Fibroblast of lung (primary cell): ENCODE results near the gene CLEC1B. TPM values are rescaled to one million over a fixed set of nuclear protein-coding genes. Genes with fewer than 3 reads are reported as not detected.

ENCODE experiments used
- DNase-seq, 2 donors: peaks; one replicate each; pipeline versions ENCODE4 v3.0.0 to v3.0.0-alpha.2; 2010; ENCODE audit warnings: low read depth in 2 of 2
- H2AFZ ChIP-seq: 2 replicates; pipeline ENCODE4 v1.5.1; 2012; ENCODE audit warnings: low read length, control low read depth, inconsistent platforms
- H3K27ac ChIP-seq: 2 replicates; pipeline ENCODE4 v1.5.1; 2011; ENCODE audit warnings: low read length, control low read depth; ENCODE audit not compliant: insufficient read depth
- H3K27me3 ChIP-seq: 2 replicates; pipeline ENCODE4 v1.5.1; 2011; ENCODE audit warnings: mild to moderate bottlenecking, low read length; ENCODE audit not compliant: control insufficient read depth, insufficient read depth
- H3K36me3 ChIP-seq: 2 replicates; pipeline ENCODE4 v1.5.1; 2011; ENCODE audit warnings: low read length; ENCODE audit not compliant: control insufficient read depth, insufficient read depth
- H3K4me1 ChIP-seq: 2 replicates; pipeline ENCODE4 v1.5.1; 2011; ENCODE audit warnings: low read length; ENCODE audit not compliant: control insufficient read depth, insufficient read depth; ENCODE audit errors: extremely low read depth
- H3K4me2 ChIP-seq: 2 replicates; pipeline ENCODE4 v1.5.1; 2011; ENCODE audit warnings: low read length, control low read depth; ENCODE audit not compliant: insufficient read depth; ENCODE audit errors: extremely low read depth
- H3K4me3 ChIP-seq, 4 experiments: fragments of 200-600 bp in 1 of 4; sonication (generic) in 1 of 4; replicated peaks in 1 of 4; 2 replicates each; pipeline ENCODE4 v1.5.1; 2011 to 2016; ENCODE audit warnings: low read length in 4 of 4, low read depth in 3 of 4, mild to moderate bottlenecking in 3 of 4, control low read depth in 2 of 4, inconsistent platforms in 1 of 4, mixed read lengths in 1 of 4; ENCODE audit not compliant: insufficient read depth in 1 of 4; ENCODE audit errors: control extremely low read depth in 1 of 4
- H3K79me2 ChIP-seq: 2 replicates; pipeline ENCODE4 v1.5.1; 2012; ENCODE audit warnings: mild to moderate bottlenecking, low read length, inconsistent platforms; ENCODE audit not compliant: control insufficient read depth, insufficient read depth
- H3K9ac ChIP-seq: 2 replicates; pipeline ENCODE4 v1.5.1; 2011; ENCODE audit warnings: mild to moderate bottlenecking, low read length, control low read depth; ENCODE audit not compliant: insufficient read depth
- H3K9me3 ChIP-seq: 2 replicates; pipeline ENCODE4 v1.5.1; 2012; ENCODE audit warnings: low read depth, low read length; ENCODE audit not compliant: control insufficient read depth, insufficient read depth
- H4K20me1 ChIP-seq: 2 replicates; pipeline ENCODE4 v1.5.1; 2011; ENCODE audit warnings: low read length; ENCODE audit not compliant: control insufficient read depth, insufficient read depth; ENCODE audit errors: extremely low read depth
- CTCF ChIP-seq, 2 donors: IDR thresholded peaks in 1 of 2; conservative IDR thresholded peaks in 1 of 2; 1 replicate in 1 of 2; 2 replicates in 1 of 2; pipeline ENCODE4 v1.5.1; 2011 to 2012; ENCODE audit warnings: low read length in 2 of 2, control low read depth in 1 of 2, inconsistent platforms in 1 of 2, low read depth in 1 of 2, mild to moderate bottlenecking in 1 of 2
- EZH2 ChIP-seq: IDR thresholded peaks from 2 replicates; pipeline ENCODE4 v1.5.1; 2012; ENCODE audit warnings: low read length, control low read depth, mild to moderate bottlenecking; ENCODE audit errors: missing control alignments
- polyA plus RNA-seq, 2 donors: library from polyadenylated mRNA; depleted of rRNA in 1 of 2; stranded (reverse) in 1 of 2; unstranded in 1 of 2; fragments of >200 nt; gene quantifications; 2 replicates each; pipeline ENCODE4 v1.2.1, GENCODE V29; 2011 to 2012; ENCODE audit warnings: missing spikeins in 1 of 2
- total RNA-seq: library from RNA; depleted of rRNA; stranded (reverse); fragments of >200 nt; gene quantifications from 2 replicates; pipeline ENCODE4 v1.2.1, GENCODE V29; 2014

Gene CLEC1B
- total and polyA plus RNA-seq, 2 donors (not counting 1 experiment from before 2014, with no cell fraction given) = not detected

- peak; percentile 11 to 41 for TF ChIP-seq CTCF (conservative IDR thresholded peaks at IDR 0.05 in 1 of 2, IDR thresholded peaks at IDR 0.05 in 1 of 2; ENCODE audit: low read depth in 1 of 2, low read length in 2 of 2)
- no peak for TF ChIP-seq EZH2
- Histone ChIP-seq H3K4me2 (no peak overlapping the region), H3K4me1 (no peaks in the 10 kb centered on the region), H3K4me3 (no peak overlapping the region), H3K27me3 (no peaks in the 10 kb centered on the region), H3K27ac (no peak overlapping the region), H4K20me1 (no peaks in the 10 kb centered on the region), H2AFZ (no peak overlapping the region), H3K36me3 (no peaks in the 10 kb centered on the region), H3K9me3 (no peaks in the 10 kb centered on the region), H3K79me2 (no peaks in the 10 kb centered on the region), H3K9ac (no peak overlapping the region)
- DNase-seq = peak in 1 of 2 donors; percentile 54
Measured at GRCh38 chr12:10033783-10034545, 35.0 kb upstream of the CLEC1B start.

- Histone ChIP-seq H3K79me2 (no peaks in the 10 kb centered on the region), H3K4me1 (no peaks in the 10 kb centered on the region), H3K4me2 (no peak overlapping the region), H3K9me3 (no peaks in the 10 kb centered on the region), H2AFZ (no peak overlapping the region), H3K4me3 (no peak overlapping the region), H3K36me3 (no peaks in the 10 kb centered on the region), H4K20me1 (no peaks in the 10 kb centered on the region), H3K27me3 (no peaks in the 10 kb centered on the region), H3K9ac (no peak overlapping the region), H3K27ac (no peak overlapping the region)
- DNase-seq = peak; percentile 48 to 86
- TF ChIP-seq EZH2 (no peak), CTCF (conservative IDR thresholded peaks at IDR 0.05 in 1 of 2, IDR thresholded peaks at IDR 0.05 in 1 of 2; ENCODE audit: low read depth in 1 of 2, low read length in 2 of 2) (no peak)
Measured at GRCh38 chr12:10031771-10032175, 32.9 kb upstream of the CLEC1B start.

- no peak overlapping the region for H3K4me3 ChIP-seq
- no peak overlapping the region for H3K4me2 ChIP-seq
- no peak for TF ChIP-seq CTCF (conservative IDR thresholded peaks at IDR 0.05 in 1 of 2, IDR thresholded peaks at IDR 0.05 in 1 of 2; ENCODE audit: low read depth in 1 of 2, low read length in 2 of 2)
- no peak for TF ChIP-seq EZH2
- no peaks in the 10 kb centered on the region for H3K27me3 ChIP-seq
- H3K9me3 ChIP-seq = no peaks in the 10 kb centered on the region
- H3K4me1 ChIP-seq = no peaks in the 10 kb centered on the region
- no peaks in the 10 kb centered on the region for H3K79me2 ChIP-seq
- no peaks in the 10 kb centered on the region for H4K20me1 ChIP-seq
- H3K9ac ChIP-seq = no peak overlapping the region
- no peaks in the 10 kb centered on the region for H3K36me3 ChIP-seq
- no peak overlapping the region for H3K27ac ChIP-seq
- H2AFZ ChIP-seq = no peak overlapping the region
- DNase-seq = peak in 1 of 2 donors; percentile 27
Measured at GRCh38 chr12:10031321-10031720, 32.4 kb upstream of the CLEC1B start.
